Fibroblast of pulmonary artery (primary cell): ENCODE data around the gene APOA5.

ENCODE experiments used
- DNase-seq: peaks from one replicate; pipeline ENCODE4 v3.0.0-alpha.2; 2010; ENCODE audit warnings: low read depth
- H3K4me3 ChIP-seq: replicated peaks from 2 replicates; pipeline ENCODE4 v1.5.1; 2011; ENCODE audit warnings: low read depth, mild to moderate bottlenecking, control low read depth, low read length, moderate library complexity
- TF ChIP-seq, protein P1 (sequence below): IDR thresholded peaks from 2 replicates; pipeline ENCODE4 v1.5.1; 2011; ENCODE audit warnings: mild to moderate bottlenecking, control low read depth, low read length, inconsistent platforms; ENCODE audit errors: missing control alignments

Gene APOA5

DNA sequence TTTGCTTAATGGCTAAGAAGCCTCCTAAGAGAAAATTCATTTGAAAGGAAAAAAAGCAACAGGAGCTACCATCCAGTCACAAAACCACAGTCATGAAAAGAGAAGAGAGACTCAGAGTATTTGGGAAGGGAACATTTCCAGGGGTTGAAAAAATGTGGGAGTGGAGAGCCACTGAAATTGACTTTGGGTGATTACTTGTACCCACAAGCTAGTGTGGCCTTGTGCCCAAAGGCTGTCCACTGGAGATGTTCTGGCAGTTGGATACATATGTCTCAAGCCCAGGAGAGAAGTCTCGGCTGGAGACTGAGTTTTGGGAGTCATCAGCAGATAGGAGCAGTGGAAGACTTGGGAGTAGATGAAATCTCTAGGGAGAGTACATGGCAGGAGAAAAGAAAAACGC lies 3.2 kb upstream of the APOA5 start:
- H3K4me3 ChIP-seq = no peak overlapping the region
- DNase-seq = no peak
- TF ChIP-seq, protein P1, sequence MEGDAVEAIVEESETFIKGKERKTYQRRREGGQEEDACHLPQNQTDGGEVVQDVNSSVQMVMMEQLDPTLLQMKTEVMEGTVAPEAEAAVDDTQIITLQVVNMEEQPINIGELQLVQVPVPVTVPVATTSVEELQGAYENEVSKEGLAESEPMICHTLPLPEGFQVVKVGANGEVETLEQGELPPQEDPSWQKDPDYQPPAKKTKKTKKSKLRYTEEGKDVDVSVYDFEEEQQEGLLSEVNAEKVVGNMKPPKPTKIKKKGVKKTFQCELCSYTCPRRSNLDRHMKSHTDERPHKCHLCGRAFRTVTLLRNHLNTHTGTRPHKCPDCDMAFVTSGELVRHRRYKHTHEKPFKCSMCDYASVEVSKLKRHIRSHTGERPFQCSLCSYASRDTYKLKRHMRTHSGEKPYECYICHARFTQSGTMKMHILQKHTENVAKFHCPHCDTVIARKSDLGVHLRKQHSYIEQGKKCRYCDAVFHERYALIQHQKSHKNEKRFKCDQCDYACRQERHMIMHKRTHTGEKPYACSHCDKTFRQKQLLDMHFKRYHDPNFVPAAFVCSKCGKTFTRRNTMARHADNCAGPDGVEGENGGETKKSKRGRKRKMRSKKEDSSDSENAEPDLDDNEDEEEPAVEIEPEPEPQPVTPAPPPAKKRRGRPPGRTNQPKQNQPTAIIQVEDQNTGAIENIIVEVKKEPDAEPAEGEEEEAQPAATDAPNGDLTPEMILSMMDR = no peak

DNA sequence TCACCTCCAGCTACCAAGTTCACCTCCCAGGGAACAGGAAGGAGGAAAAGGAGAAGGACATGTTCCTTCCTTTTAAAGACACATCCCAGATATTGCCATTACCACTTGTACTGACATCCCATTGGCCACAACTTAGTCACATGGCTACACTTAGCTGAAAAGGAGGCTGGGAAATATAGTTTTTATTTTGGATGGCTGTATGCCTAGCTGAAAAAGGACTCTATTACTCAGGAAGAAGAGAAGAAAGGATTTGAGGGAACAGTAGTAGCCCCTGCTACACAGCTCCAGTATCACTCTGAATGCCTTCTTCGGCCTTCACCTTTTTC lies 2.1 kb upstream of the APOA5 start:
- DNase-seq = peak; percentile 43
- TF ChIP-seq, protein P1 = no peak

DNA sequence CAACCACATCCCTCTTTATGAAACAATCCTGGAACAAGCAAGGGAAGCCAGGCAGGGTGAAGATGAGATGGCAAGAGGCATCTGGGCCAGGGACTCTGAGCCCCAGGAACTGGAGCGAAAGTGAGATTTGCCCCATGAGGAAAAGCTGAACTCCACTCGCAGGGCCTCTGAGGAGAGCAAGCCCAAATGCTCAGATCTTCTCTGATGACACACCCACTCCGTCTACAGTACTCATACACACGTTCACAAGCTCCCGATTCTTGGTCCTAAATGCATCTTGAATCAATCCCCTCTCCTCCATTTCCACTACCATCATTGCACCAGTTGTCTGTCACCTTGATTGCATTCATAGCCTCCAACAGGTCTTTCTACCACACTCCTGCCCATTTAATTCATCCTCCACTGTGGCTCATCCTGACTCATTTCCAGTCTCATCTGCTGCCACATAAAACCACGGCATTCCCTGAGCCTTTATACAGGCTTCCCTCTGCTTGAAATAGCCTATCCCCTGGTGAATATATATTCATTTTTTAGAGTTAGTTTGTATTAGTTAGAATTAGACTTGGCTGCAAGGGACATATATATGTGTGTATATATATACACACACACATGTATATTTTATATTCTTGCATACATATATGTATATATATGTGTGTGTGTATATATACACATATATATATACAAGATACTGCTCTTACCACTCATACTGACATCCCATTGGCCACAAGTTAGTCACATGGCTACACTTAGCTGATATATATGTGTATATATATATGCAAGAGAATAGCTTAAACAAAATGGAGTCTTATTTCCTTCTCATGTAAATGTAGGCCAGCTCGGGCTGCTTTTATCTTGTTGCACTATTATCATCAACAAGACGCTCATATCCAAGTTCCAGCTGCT lies 1.4 kb upstream of the APOA5 start:
- TF ChIP-seq, protein P1 = no peak
- H3K4me3 ChIP-seq = no peak overlapping the region
- DNase-seq = peak; percentile 54

More for the DNA sequence above, 2.1 kb upstream of the APOA5 start:
- H3K4me3 ChIP-seq = no peak overlapping the region

DNA sequence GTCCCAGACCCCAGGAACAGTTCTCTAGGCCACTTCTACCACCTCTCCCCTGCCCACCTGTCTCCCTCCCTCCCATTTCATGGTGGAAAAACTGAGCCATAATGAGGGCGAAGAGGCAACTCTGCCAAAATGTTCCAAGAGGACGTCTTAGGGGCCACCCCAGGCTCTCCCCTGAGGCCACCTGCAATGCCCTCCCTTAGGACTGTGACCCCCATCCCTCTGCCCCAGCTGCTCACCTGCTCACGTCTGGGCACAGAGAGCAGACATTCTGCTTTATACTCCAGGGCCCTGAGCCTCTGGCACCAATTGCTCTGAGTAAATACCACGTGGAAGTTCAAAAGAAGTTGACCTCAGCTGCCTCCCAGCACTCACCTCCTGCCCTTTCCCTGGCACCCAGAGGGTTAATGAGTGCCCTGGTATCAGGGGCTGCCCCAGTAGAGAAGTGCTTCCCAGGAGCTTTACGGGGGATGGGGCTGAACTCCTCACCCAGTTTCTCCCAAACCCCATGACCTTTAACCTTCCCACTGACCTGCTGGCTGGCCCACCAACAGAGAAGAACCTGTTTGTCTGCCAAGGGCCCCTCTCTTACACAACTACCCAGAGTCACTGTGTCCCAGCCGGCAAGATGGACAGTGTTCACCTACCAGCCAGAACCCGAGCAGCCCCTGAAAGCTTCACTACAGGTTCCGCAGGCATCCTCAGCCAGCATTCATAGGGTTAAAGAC lies 627 bp upstream of the APOA5 start:
- TF ChIP-seq, protein P1 = no peak
- no peak overlapping the region for H3K4me3 ChIP-seq
- DNase-seq = no peak

DNA sequence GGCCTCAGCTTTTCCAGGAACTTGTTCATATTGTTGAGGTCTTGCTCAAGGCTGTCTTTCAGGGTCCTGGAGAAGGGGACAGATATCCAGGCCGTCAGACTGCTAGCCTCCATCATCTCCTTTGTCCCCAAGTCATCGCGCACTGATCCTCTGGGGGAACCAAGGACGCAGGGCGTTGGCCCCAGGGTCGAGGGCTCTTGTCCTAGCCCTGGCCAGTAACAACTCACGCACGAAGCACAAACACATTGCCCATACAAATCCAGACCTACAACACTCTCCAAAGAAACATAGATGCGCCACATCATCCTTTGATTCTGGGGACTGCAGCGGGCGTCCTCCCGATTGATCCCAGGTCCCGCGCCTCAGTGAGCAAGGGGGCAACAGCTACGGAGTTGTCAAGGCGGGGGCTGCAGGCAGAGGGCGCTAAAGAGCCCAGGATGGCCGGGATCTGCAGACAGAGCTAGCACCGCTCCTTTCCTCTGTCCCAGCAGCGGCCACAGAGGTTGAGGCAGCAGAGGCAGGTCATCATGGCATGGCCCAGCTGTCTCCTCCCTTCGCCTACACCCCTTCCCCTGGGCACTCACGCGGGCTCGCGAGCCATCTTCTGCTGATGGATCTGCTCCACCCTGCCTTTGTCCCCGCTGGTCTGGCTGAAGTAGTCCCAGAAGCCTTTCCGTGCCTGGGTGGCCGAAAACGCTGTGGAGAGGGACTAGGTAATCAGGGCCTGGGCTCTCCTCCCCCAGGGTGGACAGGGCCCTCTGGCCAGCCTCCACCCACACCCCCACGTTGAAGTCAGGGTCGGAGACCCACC lies 472 bp downstream of the APOA5 start:
- DNase-seq = peak; percentile 74
- TF ChIP-seq, protein P1 = peak; percentile 90
- no peak overlapping the region for H3K4me3 ChIP-seq

DNA sequence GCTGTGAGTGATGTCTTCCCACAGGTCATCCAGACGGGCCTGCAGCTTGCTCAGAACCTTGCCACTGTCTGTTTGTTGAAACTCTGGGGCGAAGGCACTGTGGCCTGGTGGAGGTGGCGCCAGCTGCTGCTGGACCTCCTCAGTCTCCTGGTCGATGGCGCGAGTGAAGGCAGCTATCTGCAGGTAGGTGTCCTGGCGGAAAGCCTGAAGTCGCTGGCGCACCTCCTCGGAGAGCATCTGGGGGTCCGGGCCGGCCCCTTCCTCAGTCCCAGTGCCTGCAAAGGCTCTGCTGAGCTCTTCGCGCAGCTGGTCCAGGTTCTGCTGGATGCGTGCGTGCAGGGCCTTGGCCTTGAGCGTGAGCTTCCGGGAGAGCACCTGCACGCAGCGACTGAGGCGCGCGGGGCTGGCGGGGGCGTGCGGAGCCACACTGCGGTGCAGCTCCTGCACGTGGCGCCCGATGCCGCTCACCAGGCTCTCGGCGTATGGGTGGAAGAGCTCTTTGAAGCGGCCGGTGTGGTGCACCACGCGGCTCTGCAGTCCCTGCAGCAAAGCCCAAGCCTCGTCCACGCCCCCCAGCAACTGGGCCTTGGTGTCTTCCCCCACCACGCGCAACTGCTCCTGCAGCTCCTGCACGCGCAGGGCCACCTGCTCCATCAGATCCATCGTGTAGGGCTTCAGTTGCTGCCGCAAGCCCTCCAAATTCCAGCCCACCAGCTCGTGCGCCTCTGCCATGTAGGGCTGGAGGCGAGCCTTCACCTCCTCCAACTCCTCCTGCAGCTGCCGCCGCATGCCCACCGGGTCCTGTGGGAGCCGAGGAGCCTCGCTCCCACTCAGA lies 1.3 kb downstream of the APOA5 start:
- H3K4me3 ChIP-seq = no peak overlapping the region
- TF ChIP-seq, protein P1 = no peak
- DNase-seq = no peak
